Keratinocyte (primary cell): ENCODE measurements around the gene SNTB2.
"Not testable (repeated sequence)": the region's sequence is repeated elsewhere in the genome, so short reads cannot be mapped to it uniquely, and the experiment has no call there.

Experiments
- EZH2 ChIP-seq: IDR thresholded peaks from one replicate; pipeline ENCODE4 v1.6.1; 2012; ENCODE audit warnings: inconsistent platforms, mild to moderate bottlenecking, low read length, moderate library complexity
- TF ChIP-seq, protein P1 (sequence below), 3 experiments: IDR thresholded peaks in 1 of 3; conservative IDR thresholded peaks in 1 of 3; optimal IDR thresholded peaks in 1 of 3; 2 replicates in 2 of 3; 3 replicates in 1 of 3; pipeline versions ENCODE3 to v1.5.1; 2011; ENCODE audit warnings: low read length in 3 of 3, mild to moderate bottlenecking in 3 of 3, moderate library complexity in 2 of 3, control low read depth in 1 of 3, inconsistent platforms in 1 of 3; ENCODE audit not compliant: insufficient read depth in 2 of 3; ENCODE audit errors: extremely low read depth in 1 of 3

DNA sequence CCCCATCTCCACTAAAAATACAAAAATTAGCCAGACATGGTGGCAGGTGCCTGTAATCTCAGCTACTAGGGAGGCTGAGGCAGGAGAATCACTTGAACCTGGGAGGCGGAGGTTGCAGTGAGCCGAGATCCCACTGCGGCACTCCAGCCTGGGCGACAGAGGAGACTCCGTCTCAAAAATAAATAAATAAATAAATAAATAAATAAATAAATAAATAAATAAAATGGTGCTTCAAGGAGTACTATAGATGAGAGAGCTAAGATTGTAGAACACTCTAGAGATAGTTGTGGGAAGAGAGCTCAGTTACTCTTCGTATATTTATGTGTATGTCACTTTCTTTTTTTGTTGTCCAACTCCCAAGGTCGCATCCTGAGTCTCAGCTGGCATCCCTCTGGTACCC is 47.5 kb upstream of the SNTB2 start:
- TF ChIP-seq, protein P1, sequence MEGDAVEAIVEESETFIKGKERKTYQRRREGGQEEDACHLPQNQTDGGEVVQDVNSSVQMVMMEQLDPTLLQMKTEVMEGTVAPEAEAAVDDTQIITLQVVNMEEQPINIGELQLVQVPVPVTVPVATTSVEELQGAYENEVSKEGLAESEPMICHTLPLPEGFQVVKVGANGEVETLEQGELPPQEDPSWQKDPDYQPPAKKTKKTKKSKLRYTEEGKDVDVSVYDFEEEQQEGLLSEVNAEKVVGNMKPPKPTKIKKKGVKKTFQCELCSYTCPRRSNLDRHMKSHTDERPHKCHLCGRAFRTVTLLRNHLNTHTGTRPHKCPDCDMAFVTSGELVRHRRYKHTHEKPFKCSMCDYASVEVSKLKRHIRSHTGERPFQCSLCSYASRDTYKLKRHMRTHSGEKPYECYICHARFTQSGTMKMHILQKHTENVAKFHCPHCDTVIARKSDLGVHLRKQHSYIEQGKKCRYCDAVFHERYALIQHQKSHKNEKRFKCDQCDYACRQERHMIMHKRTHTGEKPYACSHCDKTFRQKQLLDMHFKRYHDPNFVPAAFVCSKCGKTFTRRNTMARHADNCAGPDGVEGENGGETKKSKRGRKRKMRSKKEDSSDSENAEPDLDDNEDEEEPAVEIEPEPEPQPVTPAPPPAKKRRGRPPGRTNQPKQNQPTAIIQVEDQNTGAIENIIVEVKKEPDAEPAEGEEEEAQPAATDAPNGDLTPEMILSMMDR (optimal IDR thresholded peaks at IDR 0.05 in 1 of 3, IDR thresholded peaks at IDR 0.05 in 1 of 3, conservative IDR thresholded peaks at IDR 0.05 in 1 of 3; ENCODE audit: extremely low read depth in 1 of 3, insufficient read depth in 2 of 3, low read length in 3 of 3): not testable (repeated sequence)
- not testable (repeated sequence) for TF ChIP-seq EZH2
